Stimulated activated naive CD8-positive, alpha-beta T cell treated with anti-CD3 and anti-CD28 coated beads, Interleukin-15, amount 100 ng/mL, for 72 hours (primary cell): ENCODE results near the gene ASTN2.

Experiments used
- ATAC-seq: fragments of 150-1000 bp; cut with Tn5 transposase; 2 replicates; pipeline ENCODE4 v1.10.0; 2021; ENCODE audit warnings: mild to moderate bottlenecking, moderate library complexity
- DNase-seq, 2 donors: peaks; one replicate each; pipeline ENCODE4 v3.0.0; 2021 to 2022
- H3K27ac Mint-ChIP-seq, 2 donors: one replicate each; pipeline ENCODE4 v1.8.0; 2022; ENCODE audit warnings: mild to moderate bottlenecking in 2 of 2, mixed read lengths in 2 of 2, moderate library complexity in 2 of 2
- H3K27me3 Mint-ChIP-seq: one replicate; pipeline ENCODE4 v1.8.0; 2022; ENCODE audit warnings: mixed read lengths
- H3K4me1 Mint-ChIP-seq: one replicate; pipeline ENCODE4 v1.8.0; 2022; ENCODE audit warnings: mild to moderate bottlenecking, mixed read lengths
- H3K4me3 Mint-ChIP-seq, 2 donors: one replicate each; pipeline ENCODE4 v1.8.0; 2022; ENCODE audit warnings: mild to moderate bottlenecking in 2 of 2, mixed read lengths in 2 of 2, moderate library complexity in 1 of 2
- H3K9me3 Mint-ChIP-seq, 2 donors: one replicate each; pipeline ENCODE4 v1.8.0; 2022; ENCODE audit warnings: mixed read lengths in 2 of 2

ASTN2 gene

DNA sequence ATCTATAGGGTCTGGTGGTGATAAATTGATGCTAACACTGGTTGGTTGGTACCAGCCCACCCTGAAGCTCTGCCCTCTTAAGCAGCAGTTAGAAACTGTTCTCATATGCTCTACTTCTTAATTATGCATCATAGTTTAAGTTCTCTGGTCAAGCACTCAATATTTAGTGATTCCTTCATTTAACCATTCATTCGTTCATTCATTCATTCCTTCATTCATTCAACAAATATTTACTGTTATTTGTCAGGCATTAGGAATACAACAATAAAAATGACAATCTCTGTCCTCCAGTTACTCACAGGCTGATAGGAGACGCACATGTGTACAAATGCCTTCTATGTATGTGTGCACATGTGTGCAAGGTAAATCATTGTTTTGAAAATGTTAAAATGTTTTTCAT, 673.1 kb downstream of the ASTN2 start:
- peaks cover 19% of the 10 kb centered on the region for H3K27me3 Mint-ChIP-seq
- H3K27ac Mint-ChIP-seq, result no peak overlapping the region
- peaks cover 5% of the 10 kb centered on the region for H3K4me1 Mint-ChIP-seq

DNA sequence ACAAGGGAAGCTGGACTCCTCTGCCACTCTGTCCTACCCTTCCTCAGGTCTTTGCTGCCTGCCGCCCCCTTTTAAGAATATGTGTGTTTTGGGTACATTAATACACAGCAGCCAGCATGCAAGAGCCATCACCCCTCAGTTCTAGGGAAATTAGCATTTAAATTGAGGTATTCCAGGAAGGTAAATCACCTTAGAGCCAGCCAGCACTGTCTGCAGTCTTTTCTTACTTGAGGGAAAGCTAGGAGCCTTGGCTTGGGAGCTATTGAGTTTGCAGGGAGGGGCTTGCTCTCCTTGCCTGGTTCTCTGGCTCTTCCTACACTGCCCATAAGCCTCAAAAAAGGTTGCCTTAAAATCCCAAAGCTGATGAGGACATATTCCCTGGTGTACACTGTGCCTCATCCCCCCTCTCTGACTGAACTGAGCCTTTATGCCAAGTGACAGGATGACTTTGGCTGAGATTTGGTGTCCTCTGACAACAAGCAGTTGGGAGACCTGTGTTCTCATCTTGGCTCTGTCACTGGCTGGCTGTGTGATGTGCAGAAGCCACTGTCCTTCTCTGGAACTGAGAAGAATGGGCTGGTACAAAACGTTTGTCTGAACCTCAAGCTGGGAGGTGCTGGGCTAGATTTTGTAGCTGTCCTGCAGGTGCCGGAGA, 673.6 kb downstream of the ASTN2 start:
- H3K27me3 Mint-ChIP-seq, result peaks cover 22% of the 10 kb centered on the region
- ATAC-seq, result no peak

More for the DNA sequence above, 673.1 kb downstream of the ASTN2 start:
- Mint-ChIP-seq H3K9me3 (no peaks in the 10 kb centered on the region), H3K4me3 (no peak overlapping the region)
- no peak for DNase-seq
- no peak for ATAC-seq

DNA sequence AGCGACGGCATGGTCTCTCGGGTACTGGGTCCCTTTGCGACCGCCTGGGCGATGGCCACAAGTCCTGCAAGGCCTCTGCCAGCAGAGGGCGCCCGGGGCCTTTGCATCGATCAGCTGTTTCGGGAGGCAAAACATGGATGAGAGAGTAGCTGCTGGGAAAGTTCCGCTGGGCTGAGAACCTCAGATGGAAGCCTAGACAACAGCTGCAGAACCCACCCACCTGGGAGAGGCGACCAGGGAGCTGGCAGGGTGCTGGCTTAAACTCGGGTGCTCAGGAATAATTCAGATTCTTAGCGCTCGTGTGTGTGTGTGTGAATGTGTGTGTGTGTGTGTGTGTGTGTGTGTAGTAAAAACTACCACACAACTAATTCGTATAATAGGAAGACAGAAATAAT, 677.7 kb downstream of the ASTN2 start:
- Mint-ChIP-seq H3K9me3 (no peaks in the 10 kb centered on the region), H3K27me3 (peaks cover 40% of the 10 kb centered on the region), H3K4me3 (no peak overlapping the region), H3K4me1 (peaks cover 7% of the 10 kb centered on the region), H3K27ac (no peak overlapping the region)
- ATAC-seq (peak; percentile 65), DNase-seq (peak; percentile 53 to 54)

More for the DNA sequence above, 673.6 kb downstream of the ASTN2 start:
- Mint-ChIP-seq H3K4me3 (no peak overlapping the region), H3K4me1 (peaks cover 7% of the 10 kb centered on the region), H3K27ac (no peak overlapping the region), H3K9me3 (no peaks in the 10 kb centered on the region)
- DNase-seq, result no peak

DNA sequence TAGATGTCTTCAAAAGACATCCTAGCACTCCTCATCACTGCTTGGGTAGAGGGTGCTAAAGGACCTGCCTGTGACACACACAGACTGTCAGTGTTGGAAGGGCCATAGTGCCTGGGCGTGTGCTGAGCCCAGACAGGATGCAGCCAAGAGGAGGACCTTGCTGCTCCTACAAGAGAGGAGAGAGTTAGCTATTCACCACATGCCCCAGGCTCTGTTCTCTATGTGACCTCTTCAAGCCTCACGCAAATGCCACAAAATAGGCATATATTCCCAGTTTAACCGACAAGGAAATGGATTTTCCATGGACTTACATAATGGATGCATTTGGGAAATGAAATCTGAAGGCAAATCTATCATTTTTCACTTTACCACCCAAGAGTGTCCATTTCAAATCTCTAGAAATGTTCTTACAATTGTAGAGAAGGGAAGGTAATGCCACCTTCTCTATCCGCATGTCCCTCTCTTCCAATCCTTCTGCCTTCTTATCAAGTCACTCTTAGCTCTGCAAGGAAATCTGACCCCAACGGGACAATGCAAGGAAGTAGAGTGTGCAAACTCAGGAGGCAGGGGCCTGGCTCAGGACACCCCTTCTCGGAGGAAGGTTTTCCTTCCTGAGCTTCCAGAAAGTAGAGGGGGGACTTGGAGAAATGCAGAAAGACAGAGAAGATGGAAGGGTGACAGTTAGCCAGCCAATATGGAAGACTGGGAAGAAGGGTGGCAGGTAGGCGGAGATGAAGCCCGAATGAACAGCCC, 678.3 kb downstream of the ASTN2 start:
- Mint-ChIP-seq H3K4me3 (no peak overlapping the region), H3K27ac (no peak overlapping the region), H3K4me1 (peaks cover 7% of the 10 kb centered on the region), H3K27me3 (peaks cover 42% of the 10 kb centered on the region), H3K9me3 (no peaks in the 10 kb centered on the region)
- ATAC-seq (no peak), DNase-seq (no peak)

DNA sequence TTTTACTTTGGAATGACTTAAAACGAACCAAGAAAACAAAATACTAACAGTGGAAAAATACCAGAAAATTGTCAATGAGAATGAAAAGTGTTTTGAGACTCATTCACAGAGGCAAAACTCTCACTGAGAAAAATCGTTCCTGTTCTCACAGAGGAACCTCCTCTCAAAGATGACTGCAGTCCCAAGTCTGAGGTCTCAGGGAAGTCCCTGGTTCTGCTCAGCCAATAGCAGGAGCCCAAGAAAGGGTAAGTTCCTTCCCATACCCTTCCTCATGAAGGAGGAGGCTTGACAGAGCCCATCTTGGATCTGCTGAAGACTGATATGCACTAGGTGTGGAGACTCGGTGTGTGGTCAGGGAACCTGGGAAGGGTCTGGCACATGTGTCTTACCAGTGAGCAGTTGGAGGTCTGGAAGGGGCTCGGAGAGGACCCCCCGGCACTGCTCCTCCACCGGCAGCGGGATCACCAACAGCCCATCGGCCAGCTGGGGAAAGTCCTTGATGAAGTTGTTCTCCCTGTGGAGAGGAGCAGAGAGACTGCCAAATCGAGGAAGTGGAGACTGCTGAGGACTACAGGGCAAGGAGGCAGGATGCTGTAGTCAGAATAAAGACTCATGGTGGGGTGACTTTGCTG, 681.7 kb downstream of the ASTN2 start:
- no peaks in the 10 kb centered on the region for H3K9me3 Mint-ChIP-seq
- H3K27me3 Mint-ChIP-seq, result peaks cover 49% of the 10 kb centered on the region
- peaks cover 7% of the 10 kb centered on the region for H3K4me1 Mint-ChIP-seq
- no peak for ATAC-seq
- H3K4me3 Mint-ChIP-seq, result no peak overlapping the region
- no peak overlapping the region for H3K27ac Mint-ChIP-seq
- DNase-seq, result no peak

DNA sequence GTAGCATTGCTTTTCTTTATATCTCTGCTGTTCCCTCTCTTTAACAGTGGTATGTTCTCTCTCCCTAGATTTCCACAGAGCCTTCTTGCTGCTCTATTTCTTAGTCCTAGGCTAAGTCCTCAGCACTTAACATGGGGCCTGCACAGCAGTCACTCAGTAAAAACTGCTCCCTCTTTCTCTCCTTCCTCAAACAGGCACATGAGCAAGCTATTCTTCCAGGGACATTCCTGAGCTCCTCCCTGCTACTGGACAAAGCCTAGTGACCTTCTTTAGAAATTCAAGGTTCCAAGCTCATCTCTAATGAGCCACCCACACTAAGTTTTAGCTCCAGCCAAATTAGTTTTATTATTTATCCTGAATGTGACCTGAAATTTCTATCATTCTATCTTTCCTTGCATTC, 688.3 kb downstream of the ASTN2 start:
- H3K9me3 Mint-ChIP-seq, result no peaks in the 10 kb centered on the region
- DNase-seq (no peak), ATAC-seq (no peak)
- H3K27ac Mint-ChIP-seq, result no peak overlapping the region
- H3K4me1 Mint-ChIP-seq, result no peaks in the 10 kb centered on the region
- H3K27me3 Mint-ChIP-seq, result peaks cover 7% of the 10 kb centered on the region
- no peak overlapping the region for H3K4me3 Mint-ChIP-seq

DNA sequence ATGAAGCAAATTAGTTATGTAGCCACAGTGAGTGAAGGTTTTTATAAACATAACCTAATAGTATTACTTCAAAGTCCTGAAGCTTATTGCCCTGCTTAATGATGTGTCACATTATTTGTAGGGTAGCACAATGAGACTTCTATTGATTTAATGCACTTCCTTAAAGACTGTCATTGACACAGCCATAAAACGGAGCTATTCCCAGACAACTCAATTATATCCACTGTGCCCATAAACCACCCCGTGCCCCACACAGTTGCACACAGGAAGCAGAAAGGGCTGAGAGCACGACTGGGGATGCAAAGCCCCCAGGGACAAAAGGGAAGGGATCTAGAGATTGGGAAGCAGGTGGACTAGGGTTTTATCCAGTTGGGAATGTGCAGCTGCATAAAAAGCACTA, 690.7 kb downstream of the ASTN2 start:
- H3K9me3 Mint-ChIP-seq, result peaks cover 6 to 10% of the 10 kb centered on the region in 2 donors
- ATAC-seq (no peak), DNase-seq (no peak)
- no peaks in the 10 kb centered on the region for H3K4me1 Mint-ChIP-seq
- no peak overlapping the region for H3K4me3 Mint-ChIP-seq
- no peak overlapping the region for H3K27ac Mint-ChIP-seq
- H3K27me3 Mint-ChIP-seq, result peaks cover 4% of the 10 kb centered on the region

DNA sequence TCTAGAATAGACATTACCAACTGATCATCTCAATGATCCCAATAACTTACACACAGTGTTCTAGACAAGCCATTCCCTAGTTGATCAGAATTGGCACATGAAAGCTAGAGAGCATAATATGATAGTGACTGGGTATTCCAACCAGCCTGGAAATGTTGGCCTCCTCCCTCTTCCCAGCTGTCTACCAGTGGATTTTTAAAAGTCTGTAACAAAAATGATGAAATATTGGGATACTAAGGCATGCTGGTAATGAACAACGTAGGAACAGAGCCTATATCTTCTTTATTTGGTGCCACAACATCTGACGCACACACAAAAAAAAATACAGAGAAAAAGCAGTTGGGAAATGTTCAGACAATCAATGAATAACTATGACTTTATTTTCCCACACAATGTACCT, 692.9 kb downstream of the ASTN2 start:
- Mint-ChIP-seq H3K4me1 (no peaks in the 10 kb centered on the region), H3K9me3 (peaks cover 10% of the 10 kb centered on the region in 2 donors), H3K27me3 (no peaks in the 10 kb centered on the region), H3K4me3 (no peak overlapping the region), H3K27ac (no peak overlapping the region)
- DNase-seq, result no peak
- no peak for ATAC-seq

DNA sequence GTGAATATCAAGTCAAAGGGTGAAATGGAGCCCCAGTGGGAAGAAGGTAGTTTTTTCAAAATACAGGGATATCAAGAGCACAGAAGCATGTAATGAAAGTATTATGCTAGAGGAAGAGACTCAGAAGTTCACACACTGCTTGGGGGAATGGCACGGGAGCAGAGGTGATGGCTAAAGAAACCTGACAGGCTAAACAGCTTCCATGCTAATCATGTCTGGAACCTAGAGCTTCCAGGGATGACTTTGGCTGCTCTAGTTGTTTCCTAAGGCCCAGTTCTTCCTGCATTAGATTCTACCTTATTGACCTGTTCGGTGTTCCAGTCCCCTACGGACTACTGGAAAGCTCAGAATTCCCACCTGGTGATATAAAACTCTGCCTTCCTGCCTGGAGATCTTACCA, 693.4 kb downstream of the ASTN2 start:
- no peaks in the 10 kb centered on the region for H3K27me3 Mint-ChIP-seq
- H3K4me1 Mint-ChIP-seq, result no peaks in the 10 kb centered on the region
- peaks cover 10% of the 10 kb centered on the region in 2 donors for H3K9me3 Mint-ChIP-seq
- DNase-seq (no peak), ATAC-seq (no peak)
- no peak overlapping the region for H3K4me3 Mint-ChIP-seq
- no peak overlapping the region for H3K27ac Mint-ChIP-seq

DNA sequence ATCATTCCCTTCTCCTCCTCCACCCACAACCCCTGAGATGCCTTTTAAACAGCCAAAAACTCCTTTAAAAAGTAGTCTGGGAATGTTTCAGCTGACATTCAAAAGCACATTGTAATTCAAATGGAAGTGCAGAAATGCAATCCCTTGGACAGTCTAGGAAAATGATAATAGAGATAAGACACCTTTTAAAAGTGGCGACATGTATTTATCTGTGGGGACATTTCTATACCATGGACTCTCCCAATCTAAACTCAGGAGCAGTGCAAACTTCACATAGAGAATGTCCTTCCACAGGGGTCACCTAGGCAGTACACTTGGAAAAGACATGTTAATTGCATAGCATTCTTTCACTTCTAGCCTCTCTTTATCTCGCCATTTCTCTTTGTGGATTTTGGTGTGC, 694.7 kb downstream of the ASTN2 start:
- no peak for DNase-seq
- no peak for ATAC-seq
- no peaks in the 10 kb centered on the region for H3K4me1 Mint-ChIP-seq
- peaks cover 10% of the 10 kb centered on the region in 2 donors for H3K9me3 Mint-ChIP-seq
- H3K4me3 Mint-ChIP-seq, result no peak overlapping the region
- peak overlapping the region in 1 of 2 donors; percentile 4 for H3K27ac Mint-ChIP-seq
- H3K27me3 Mint-ChIP-seq, result no peaks in the 10 kb centered on the region

DNA sequence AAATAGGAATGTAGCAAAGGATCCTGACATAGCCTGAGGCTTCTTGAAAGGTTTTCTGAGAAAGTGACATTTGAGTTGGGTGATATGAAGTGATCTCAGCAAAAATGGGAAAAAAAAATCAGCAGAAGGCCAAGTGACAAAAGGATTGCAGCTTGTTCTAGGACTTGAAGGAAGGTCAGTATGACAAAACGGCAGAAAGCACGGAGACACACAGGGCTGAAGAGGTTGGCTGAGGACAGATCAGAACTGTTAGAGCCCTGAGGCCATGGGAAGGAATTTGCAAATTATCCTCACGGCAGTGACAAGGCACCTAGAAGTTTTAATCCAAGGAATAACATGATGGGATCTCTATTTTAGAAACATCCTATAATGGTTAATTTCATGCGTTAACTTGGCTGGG, 696.7 kb downstream of the ASTN2 start:
- ATAC-seq, result no peak
- no peak for DNase-seq
- Mint-ChIP-seq H3K9me3 (peaks cover 10% of the 10 kb centered on the region in 2 donors), H3K4me3 (no peak overlapping the region), H3K27ac (no peak overlapping the region), H3K4me1 (no peaks in the 10 kb centered on the region), H3K27me3 (no peaks in the 10 kb centered on the region)

DNA sequence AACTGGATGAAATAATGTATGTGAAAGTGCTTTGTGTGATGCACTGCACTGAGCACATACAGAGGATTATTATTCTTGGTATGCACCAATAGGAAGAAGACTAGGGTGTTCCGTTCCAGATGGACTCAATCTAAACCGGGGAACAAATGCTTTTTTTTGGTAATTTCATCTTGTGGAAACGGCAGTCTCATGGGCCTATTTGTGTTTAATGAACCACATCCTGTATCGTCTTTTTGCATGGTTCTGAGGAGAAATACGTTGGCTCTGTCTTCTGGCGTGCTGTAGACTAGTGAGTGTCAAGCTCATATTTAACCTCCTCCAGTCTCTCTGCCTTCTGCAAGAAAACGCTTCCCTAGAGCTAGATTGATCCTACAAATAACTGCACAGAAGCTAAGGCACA, 697.7 kb downstream of the ASTN2 start:
- H3K27ac Mint-ChIP-seq, result no peak overlapping the region
- no peak overlapping the region for H3K4me3 Mint-ChIP-seq
- no peak for DNase-seq
- ATAC-seq, result no peak
- H3K9me3 Mint-ChIP-seq, result peaks cover 10% of the 10 kb centered on the region in 2 donors
- H3K27me3 Mint-ChIP-seq, result no peaks in the 10 kb centered on the region
- H3K4me1 Mint-ChIP-seq, result no peaks in the 10 kb centered on the region

DNA sequence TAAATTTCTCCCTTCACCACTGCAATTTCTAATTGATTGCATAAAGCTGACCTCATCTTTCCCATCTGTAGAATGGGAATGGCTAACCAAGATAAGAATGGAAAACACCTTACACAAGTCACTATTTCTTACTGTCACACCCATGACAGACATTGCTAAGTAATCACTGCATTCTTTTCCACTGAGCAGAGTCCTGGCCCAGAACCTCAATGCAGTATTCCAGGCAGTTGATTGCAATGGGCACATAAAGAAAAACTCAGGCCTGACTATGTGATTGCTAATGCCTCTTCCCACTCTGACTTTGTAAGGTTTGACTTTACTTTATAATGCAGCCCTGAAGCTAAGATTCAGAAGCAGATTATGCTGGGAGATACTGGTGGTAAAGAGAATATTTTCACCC, 698.4 kb downstream of the ASTN2 start:
- DNase-seq, result no peak
- ATAC-seq, result no peak
- no peak overlapping the region for H3K27ac Mint-ChIP-seq
- no peak overlapping the region for H3K4me3 Mint-ChIP-seq
- no peaks in the 10 kb centered on the region for H3K4me1 Mint-ChIP-seq
- H3K27me3 Mint-ChIP-seq, result no peaks in the 10 kb centered on the region
- H3K9me3 Mint-ChIP-seq, result peaks cover 8 to 10% of the 10 kb centered on the region in 2 donors

DNA sequence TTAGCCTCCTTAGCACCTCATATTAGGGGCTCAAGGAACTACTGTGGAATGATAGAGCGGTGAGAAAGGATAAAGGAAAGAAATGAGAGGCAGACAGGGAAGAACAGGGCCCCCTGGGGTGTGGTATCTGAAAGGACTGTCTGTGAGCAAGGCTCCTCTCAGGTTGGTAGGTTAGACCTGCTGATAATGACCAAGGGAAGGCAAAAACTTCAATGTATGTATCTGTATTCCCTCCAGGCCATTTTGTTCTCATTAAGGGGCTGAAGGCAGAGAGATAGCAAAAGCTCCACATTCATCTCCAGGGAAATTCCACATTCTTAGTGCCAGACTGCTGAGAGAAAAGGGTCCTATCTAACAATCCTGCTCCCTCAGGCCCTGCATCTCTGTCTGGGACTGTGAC, 699.1 kb downstream of the ASTN2 start:
- Mint-ChIP-seq H3K27me3 (no peaks in the 10 kb centered on the region), H3K9me3 (peaks cover 1 to 9% of the 10 kb centered on the region in 2 donors), H3K4me3 (no peak overlapping the region), H3K4me1 (no peaks in the 10 kb centered on the region), H3K27ac (no peak overlapping the region)
- ATAC-seq (no peak), DNase-seq (no peak)

DNA sequence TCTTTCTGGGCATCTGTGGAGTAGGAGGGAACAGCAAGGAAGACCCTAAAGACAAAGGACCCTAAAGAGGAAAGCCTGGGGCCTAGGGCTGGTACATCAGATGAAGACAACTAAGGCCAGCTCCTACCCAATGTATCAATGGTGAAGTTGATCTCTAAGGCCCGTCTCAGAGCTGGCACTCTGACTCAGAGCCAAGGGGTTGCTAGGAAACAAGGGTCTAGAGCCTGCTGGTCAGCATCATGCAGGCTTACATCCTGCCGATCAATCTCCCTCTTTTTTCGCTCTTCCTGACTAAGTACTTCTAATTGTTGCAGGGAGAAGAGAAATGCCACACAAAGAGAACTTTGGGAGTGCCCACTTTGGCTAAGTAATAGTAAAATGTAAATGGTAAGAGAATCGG, 701.6 kb downstream of the ASTN2 start:
- H3K27ac Mint-ChIP-seq, result no peak overlapping the region
- DNase-seq (no peak), ATAC-seq (no peak)
- no peak overlapping the region for H3K4me3 Mint-ChIP-seq
- no peaks in the 10 kb centered on the region for H3K4me1 Mint-ChIP-seq
- H3K27me3 Mint-ChIP-seq, result no peaks in the 10 kb centered on the region
- peaks cover 0 to 8% of the 10 kb centered on the region in 2 donors for H3K9me3 Mint-ChIP-seq

DNA sequence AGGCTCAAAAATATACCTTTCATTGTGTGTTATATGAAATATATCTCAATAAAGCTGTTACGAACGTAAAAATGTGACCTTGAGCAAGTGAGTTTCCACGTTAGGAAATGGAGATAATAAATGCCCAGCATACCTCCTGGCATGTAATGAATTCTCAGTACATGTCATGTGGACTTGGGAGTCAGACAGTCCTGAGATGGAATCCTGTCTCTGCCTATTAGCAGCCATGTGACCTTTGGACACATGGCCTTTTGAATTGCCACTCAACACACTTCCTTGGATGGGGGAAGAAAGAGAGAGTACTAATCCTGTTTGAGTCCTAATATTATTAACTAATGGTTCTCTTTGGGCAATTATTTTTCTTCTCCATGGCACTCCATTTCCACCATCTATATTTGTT, 702.1 kb downstream of the ASTN2 start:
- Mint-ChIP-seq H3K4me3 (no peak overlapping the region), H3K9me3 (peaks cover 0 to 8% of the 10 kb centered on the region in 2 donors), H3K27me3 (no peaks in the 10 kb centered on the region), H3K27ac (no peak overlapping the region), H3K4me1 (no peaks in the 10 kb centered on the region)
- DNase-seq (no peak), ATAC-seq (no peak)
